ENCODE results near the gene PTPRT. TPM values are rescaled to one million over a fixed set of nuclear protein-coding genes. Genes with fewer than 3 reads are reported as not detected.

PTPRT gene
- total and polyA plus RNA-seq, 10 of the 15 experiments (the other 5 are each of a cell fraction or from before 2014, with no cell fraction given) = not detected

DNA sequence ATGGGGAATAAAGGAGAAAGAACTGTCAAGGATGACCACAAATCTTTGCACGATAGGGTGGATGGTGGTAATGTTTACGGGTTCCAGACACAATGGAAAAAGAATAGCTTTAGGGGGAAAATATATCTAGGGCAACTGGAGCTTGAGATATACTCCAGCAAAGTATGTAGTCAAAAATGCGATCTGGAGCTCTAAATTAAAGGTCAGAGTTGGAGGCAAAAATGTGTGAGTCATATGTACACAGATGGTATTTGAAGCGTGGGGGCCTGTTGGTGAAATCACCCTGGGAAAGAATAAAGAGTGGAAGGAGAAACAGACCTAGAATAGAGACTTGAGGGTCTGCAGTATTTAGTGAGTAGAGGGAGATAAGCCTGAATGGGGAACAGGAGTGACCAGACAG is 937.6 kb downstream of the PTPRT start (continued):
- TF ChIP-seq ATF7 (IDR thresholded peaks at IDR 0.05; ENCODE audit: low read depth) (no peak), EED (IDR thresholded peaks at IDR 0.05; ENCODE audit: low read depth) (no peak), BACH1 (IDR thresholded peaks at IDR 0.05; ENCODE audit: borderline replicate concordance) (no peak), RFX5 (IDR thresholded peaks at IDR 0.05; ENCODE audit: low read depth, low read length) (no peak), KAT2A (conservative IDR thresholded peaks at IDR 0.05; ENCODE audit: control insufficient read depth, low read depth, low read length) (no peak)

DNA sequence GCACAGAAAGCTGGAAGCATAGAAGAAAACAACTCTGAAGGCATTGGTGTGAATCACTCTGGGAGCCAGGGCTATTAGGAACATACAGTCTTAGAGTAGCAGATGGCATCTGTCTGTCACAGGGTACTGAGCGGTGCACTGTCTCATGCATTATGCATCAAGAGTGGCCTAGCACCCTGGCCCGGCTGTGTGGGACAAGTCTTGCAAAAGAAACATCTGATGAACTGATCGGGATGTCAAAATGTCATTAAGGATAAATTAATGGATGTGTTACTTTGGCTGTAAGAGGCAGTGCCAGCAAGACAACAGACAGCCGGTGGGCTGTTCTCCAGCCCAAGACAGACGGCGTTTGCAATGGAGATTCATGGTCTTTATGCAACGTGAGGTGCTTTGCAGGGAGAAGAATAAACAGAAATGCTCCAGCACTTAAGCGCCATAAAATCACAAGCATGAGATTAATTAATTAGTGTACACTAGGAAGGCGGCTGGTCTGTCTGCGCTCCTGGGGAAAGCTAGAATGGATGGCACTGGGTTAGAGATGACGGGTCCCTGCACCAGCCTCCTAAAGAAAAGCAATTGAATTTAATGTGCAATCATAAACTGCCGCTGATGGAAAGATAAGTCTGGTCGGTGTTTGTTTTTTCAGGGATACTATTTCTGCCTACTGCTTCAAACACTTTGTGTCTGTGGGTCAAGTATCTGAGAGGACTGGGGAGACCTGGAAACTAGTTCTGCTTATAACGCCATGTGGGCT is 970.9 kb downstream of the PTPRT start:
- Histone ChIP-seq H3K9me3 (replicated peaks; ENCODE audit: control insufficient read depth, insufficient read depth, low read length) (no peaks in the 10 kb centered on the region), H3K4me3 (no peak overlapping the region), H3K27ac (ENCODE audit: control insufficient read depth, insufficient read depth) (no peak overlapping the region), H3K79me2 (ENCODE audit: control insufficient read depth, insufficient read depth, low read length) (no peaks in the 10 kb centered on the region), H3K9ac (ENCODE audit: control insufficient read depth, insufficient read depth, low read length) (no peak overlapping the region), H2AFZ (ENCODE audit: control insufficient read depth, low read depth, low read length) (no peak overlapping the region), H3K27me3 (replicated peaks in 1 of 2; ENCODE audit: control insufficient read depth in 2 of 2, insufficient read depth in 2 of 2, low read length in 1 of 2) (no peaks in the 10 kb centered on the region), H3K4me1 (ENCODE audit: control insufficient read depth, insufficient read depth, low read length) (no peaks in the 10 kb centered on the region), H3K4me2 (ENCODE audit: control insufficient read depth, insufficient read depth) (no peak overlapping the region), H3K36me3 (ENCODE audit: control insufficient read depth in 2 of 2, insufficient read depth in 2 of 2, low read length in 1 of 2) (no peaks in the 10 kb centered on the region), H4K20me1 (ENCODE audit: control insufficient read depth, insufficient read depth) (no peaks in the 10 kb centered on the region)
- BruUV-seq (replicated peaks) = no TSS peak
- CTCF ChIA-PET = no interaction called here
- FAIRE-seq (no peak), ATAC-seq (no peak), DNase-seq (ENCODE audit: low read depth, low spot score) (no peak)
- 42% methylated on average over 14 of the region's 14 CpGs for WGBS (ENCODE audit: insufficient coverage, insufficient replicate concordance, low lambda C conversion rate, missing lambda C conversion rate)
- TF ChIP-seq EED (IDR thresholded peaks at IDR 0.05; ENCODE audit: low read depth) (no peak), KAT2A (conservative IDR thresholded peaks at IDR 0.05; ENCODE audit: control insufficient read depth, low read depth, low read length) (no peak), EZH2 (IDR thresholded peaks at IDR 0.05; ENCODE audit: borderline replicate concordance, control insufficient read depth, low read depth, low read length) (no peak), NRF1 (conservative IDR thresholded peaks at IDR 0.05; ENCODE audit: low read depth, low read length) (no peak), RELA (IDR thresholded peaks at IDR 0.05; ENCODE audit: borderline replicate concordance, partially characterized antibody) (no peak), BRCA1 (IDR thresholded peaks at IDR 0.05; ENCODE audit: low read depth, low read length) (no peak), USF1 (IDR thresholded peaks at IDR 0.05; ENCODE audit: borderline replicate concordance, extremely low read length, insufficient read depth, low read depth, low read length) (no peak), RCOR1 (conservative IDR thresholded peaks at IDR 0.05; ENCODE audit: low read depth, low read length) (no peak), SUZ12 (IDR thresholded peaks at IDR 0.05; ENCODE audit: unreplicated experiment) (no peak)
- in situ Hi-C loops (cut with MboI) (no loop called here), intact Hi-C loops (cut with micrococcal nuclease; ENCODE audit: unreplicated experiment) (no loop called here)
- POLR2A ChIA-PET = no interaction called here
- SMC1A ChIA-PET (ENCODE audit: uncharacterized antibody, unreplicated experiment) = no interaction called here
- RAD21 ChIA-PET (ENCODE audit: unreplicated experiment) = no interaction called here
